ENCODE results near the gene TAT.
"Not testable (repeated sequence)": the region's sequence is repeated elsewhere in the genome, so short reads cannot be mapped to it uniquely, and the experiment has no call there.

TAT gene

DNA sequence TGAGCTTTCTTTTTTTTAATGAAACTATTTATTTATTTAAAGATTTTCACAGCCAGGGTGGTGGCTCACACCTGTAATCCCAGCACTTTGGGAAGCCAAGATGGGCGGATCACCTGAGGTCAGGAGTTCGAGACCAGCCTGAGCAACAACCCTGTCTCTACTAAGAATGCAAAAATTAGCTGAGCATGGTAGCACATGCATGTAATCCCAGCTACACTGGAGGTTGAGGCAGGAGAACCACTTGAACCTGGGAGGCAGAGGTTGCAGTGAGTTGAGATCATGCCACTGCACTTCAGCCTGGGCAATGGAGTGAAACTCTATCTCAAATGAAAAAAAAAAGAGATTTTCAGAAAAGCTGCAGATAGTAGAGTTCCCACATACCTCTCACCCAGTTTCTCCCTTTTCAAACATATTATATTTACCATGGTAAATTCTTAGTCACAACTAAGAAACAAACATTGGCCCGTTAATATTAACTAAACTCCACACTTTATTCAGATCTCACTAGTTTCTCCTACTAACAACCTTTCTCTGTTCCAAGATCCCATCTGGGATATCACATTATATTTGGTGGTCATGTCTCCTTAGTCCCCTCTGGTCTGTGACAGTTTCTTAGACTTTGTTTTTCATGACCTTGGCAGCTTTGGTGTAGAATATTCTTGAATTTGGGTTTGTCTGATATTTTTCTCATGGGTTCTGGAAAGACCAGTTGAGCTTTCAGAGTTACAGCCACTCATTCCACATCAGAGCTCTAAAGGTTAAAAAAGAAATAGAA is 7.8 kb upstream of the TAT start:
- DNase-seq, result no peak

- not testable (repeated sequence) for DNase-seq
Observed at GRCh38 chr16:71582553-71582848, 5.6 kb upstream of the TAT start.

GRCh38 chr16:71574702-71575101 is 2.2 kb downstream of the TAT start:
- no peak for DNase-seq

GRCh38 chr16:71573387-71574094 is 3.4 kb downstream of the TAT start:
- DNase-seq, result no peak

DNA sequence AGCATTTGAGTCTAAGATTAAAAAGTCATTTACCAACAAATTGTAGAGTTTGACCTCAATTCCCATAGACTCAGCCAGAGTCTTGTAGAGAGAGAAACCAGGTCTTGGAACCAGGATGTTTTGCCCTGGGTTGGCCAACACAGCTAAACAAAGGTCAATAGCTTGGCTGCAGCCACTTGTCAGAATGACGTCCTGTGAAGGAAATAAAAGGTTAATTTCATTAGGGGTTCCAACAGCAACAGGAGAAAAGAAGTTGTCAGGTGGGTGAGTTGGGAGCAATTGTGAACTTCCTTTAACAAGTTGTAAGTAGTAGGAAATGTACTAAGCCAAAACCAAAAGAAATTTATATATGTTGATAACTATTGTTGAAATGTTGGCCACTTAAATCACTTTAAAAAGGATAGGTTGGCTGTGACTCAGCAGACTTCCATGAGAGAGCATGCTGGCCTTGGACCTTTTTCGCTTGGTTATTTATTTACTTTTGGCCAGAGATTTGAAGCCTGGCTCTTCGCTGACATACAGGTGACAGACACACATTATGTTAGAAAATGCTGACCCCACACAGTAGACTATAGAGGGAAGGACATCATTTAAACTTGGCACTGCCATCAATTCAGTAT is 4.3 kb downstream of the TAT start:
- DNase-seq, result no peak

GRCh38 chr16:71570144-71570543 is 6.7 kb downstream of the TAT start:
- DNase-seq, result no peak

GRCh38 chr16:71569621-71570020 is 7.3 kb downstream of the TAT start:
- DNase-seq, result no peak

- no peak for DNase-seq
Observed at GRCh38 chr16:71568551-71568950, 8.3 kb downstream of the TAT start.

- DNase-seq, result no peak
Observed at GRCh38 chr16:71567931-71568330, 9.0 kb downstream of the TAT start.

- no peak for DNase-seq
Observed at GRCh38 chr16:71565812-71566700, 10.8 kb downstream of the TAT start.

DNA sequence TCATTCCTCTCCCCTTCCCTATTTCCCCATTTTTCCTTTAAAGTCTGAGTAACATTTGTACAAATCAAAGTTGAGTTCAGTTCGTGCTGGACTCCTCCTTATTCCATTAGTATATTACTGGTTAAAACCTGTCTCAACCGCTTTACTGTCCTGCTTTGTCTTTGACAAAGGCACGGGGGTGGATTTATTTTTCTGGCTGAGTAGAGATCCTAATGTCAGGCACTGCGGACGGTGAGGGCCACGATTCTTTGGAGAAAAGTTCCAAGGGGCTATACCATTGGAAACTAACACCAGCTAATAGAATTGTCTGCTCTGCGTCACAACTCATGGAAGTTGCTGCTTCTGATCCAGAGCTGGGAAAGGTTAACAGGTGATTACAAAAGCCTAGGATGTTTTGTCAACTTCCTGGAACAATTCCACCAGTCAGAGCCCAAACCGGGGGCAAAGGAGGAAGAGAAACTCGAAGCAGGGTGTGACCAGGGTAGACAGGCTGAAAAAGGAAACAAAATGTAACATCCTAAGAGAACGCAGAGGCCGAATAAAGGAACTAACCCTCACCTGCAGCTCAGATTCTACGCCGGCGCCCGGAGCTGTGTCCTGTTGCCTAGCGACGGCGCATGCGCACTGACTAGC is 12.4 kb downstream of the TAT start:
- DNase-seq, result no peak

GRCh38 chr16:71562552-71562951 is 14.3 kb downstream of the TAT start:
- DNase-seq, result no peak

DNA sequence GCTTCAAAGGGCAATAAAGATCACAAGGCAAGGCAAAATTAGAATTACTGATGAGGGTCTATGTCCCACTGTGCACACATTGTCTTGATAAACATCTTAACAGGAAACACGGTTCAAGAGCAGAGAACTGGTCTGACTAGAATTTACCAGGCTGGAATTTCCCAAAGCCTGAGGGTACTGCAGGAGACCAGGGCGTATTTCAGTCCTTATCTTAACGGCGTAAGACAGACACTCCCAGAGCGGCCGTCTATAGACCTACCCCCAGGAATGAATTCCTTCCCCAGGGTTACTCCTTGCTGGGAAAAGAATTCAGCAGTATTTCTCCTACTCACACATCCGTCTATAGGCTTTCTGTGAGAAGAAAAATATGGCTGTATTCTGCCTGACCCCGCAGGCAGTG is 15.0 kb downstream of the TAT start:
- DNase-seq, result not testable (repeated sequence)

DNA sequence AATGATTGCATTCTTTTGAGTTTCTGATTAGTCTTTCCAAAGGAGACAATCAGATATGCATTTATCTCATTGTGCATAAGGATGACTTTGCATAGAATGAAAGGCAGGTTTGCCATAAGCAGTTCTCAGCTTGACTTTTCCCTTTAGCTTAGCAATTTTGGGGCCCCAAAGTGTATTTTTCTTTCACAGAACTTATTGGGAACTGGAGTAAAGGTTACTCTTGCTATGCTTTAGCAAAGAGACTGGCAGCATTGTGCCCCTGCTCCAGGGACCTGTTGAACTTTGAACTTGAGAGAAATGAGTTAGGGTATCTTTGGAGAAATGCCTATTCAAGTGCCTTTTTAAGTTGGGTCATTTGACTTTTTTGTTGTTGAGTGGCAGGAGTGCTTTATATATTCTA is 17.0 kb downstream of the TAT start:
- DNase-seq, result no peak

DNA sequence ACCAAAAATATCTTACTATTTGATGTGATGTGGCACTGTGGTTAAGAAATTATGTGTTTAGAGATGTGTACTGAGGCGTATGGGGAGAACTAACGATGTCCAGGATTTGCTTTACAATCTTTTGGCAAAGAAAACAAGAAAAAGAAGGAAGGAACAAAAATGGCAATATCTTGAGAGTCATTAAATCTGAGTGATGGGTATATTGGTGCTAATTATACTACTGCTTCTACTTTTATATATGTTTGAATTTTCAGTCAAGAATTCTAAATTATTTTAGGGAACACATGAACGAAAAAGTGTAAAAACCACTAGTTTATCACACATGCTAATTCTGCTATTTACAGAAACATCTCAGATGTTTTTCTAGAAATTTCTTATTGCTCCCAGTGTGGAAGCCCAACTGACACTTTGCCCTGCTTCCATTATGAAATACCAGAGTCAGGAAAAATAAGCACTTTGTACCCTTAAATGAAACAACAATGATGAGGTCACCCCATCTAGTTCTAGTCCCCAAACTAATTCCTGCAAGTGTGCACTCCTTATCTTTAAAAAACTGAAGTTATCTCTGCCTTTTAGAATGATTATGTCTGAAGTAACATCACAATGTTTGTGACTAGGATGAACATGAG is 18.8 kb downstream of the TAT start:
- no peak for DNase-seq

DNA sequence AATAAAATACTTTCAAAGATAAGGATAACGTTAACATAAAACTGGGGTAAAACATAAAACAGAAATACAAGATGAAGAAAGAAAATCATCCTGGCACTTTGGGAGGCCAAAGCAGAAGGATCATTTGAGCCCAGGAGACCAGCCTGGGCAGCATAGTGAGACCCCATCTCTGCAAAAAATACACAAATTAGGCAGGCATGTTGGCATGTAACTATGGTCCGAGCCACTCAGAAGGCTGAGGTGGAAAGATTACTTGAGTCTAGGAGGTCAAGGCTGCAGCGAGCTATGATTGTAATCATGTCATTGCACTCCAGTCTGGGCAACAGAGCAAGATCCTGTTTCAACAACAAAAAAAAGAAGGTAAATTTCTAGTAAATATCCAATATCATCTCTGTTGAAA is 19.6 kb downstream of the TAT start:
- DNase-seq, result no peak

- no peak for DNase-seq
Observed at GRCh38 chr16:71555230-71555891, 21.5 kb downstream of the TAT start.

DNA sequence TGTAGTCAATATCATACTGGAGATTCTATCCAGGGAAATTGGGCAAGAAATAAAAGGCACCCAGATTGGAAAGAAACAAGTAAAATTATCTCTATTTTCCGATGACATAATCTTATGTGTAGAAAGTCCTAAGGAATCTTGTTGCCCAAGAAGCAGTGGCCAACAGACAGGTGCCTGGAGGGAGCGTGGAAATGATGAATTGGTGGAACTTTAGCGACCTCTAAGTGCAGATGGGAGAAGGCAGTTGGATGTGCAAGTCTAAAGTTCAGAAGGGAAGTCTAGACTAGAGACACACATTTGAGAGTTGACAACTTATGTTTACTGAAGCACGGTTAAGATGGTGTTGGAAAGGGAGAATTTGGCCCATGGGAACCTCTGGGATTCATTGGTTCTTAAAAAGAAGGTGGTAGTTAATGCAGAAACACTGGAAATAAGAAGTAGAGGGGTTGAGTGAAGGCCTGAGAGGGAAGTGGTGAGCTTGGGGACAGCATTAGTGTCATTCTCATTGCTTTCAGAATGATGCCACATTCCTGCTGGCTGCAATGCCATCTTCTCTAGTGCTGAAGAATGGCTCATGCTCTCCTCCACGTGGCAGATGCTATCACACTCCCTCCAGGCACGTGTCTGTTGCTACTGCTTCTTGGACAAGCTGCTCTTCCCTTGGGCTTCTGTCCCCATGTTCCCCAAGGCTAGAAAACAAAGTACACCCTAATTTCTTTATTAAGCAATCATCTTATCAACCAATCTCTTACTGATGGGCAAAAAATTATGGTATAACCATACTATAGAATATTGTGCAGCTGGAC is 24.0 kb downstream of the TAT start:
- DNase-seq, result no peak

- no peak for DNase-seq
Observed at GRCh38 chr16:71547168-71547567, 29.7 kb downstream of the TAT start.

- DNase-seq, result peak; percentile 81
Observed at GRCh38 chr16:71542377-71542776, 34.5 kb downstream of the TAT start.

DNA sequence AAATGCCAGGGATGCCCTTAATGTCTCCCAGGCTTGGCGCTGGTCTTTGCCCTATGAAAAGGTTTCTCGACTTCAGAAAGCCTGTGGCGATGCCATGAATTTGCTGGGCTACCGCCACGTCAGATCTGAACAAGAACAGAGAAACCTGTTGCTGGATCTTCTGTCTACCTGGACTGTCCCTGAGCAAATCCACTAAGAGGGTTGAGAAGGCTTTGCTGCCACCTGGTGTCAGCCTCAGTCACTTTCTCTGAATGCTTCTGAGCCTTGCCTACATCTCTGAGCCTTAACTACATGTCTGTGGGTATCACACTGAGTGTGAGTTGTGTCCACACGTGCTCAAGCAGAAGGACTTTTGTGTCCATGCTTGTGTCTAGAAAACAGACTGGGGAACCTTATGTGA is 39.2 kb downstream of the TAT start:
- peak; percentile 76 for DNase-seq
